Muscle of leg (tissue), 11 donors: ENCODE measurements around the gene GPC6. TPM values are rescaled to one million over a fixed set of nuclear protein-coding genes. Genes with fewer than 3 reads are reported as not detected.

Experiments
- DNase-seq: peaks from one replicate; pipeline ENCODE4 v3.0.0; 2013
- H3K27ac ChIP-seq: one replicate; pipeline ENCODE4 v1.5.1; 2013; ENCODE audit warnings: mild to moderate bottlenecking, low read length, control low read depth
- H3K27me3 ChIP-seq: one replicate; pipeline ENCODE4 v1.6.1; 2013; ENCODE audit warnings: low read length; ENCODE audit not compliant: control insufficient read depth, insufficient read depth
- H3K36me3 ChIP-seq: one replicate; pipeline ENCODE4 v1.6.1; 2013; ENCODE audit warnings: low read length; ENCODE audit not compliant: control insufficient read depth, insufficient read depth
- H3K4me1 ChIP-seq: one replicate; pipeline ENCODE4 v1.6.1; 2013; ENCODE audit warnings: low read length; ENCODE audit not compliant: control insufficient read depth, insufficient read depth
- H3K4me3 ChIP-seq: one replicate; pipeline ENCODE4 v1.5.1; 2013; ENCODE audit warnings: low read length, control low read depth
- H3K9me3 ChIP-seq: replicated peaks from 2 replicates; pipeline ENCODE4 v1.6.1; 2013; ENCODE audit warnings: low read depth, low read length; ENCODE audit not compliant: control insufficient read depth
- WGBS: methylation state at CpG from one replicate; pipeline ENCODE4 v1.1.5; 2013; ENCODE audit warnings: missing lambda C conversion rate; ENCODE audit not compliant: insufficient coverage; 5-methylcytosine and 5-hydroxymethylcytosine counted together
- polyA plus RNA-seq, 8 donors: library from polyadenylated mRNA; unstranded; fragments of 120-200 nt; gene quantifications; one replicate each; pipeline versions ENCODE4 v1.2.1 to v1.2.3, GENCODE V29; 2013; ENCODE audit warnings: inconsistent platforms in 1 of 8, low replicate concordance in 1 of 8; ENCODE audit not compliant: insufficient read length in 8 of 8, insufficient read depth in 1 of 8
- total RNA-seq: library from RNA; stranded (reverse); fragments of 120-200 nt; gene quantifications from one replicate; pipeline ENCODE4 v1.2.4, GENCODE V29; 2013

Gene GPC6
- total and polyA plus RNA-seq, 9 donors, result 5.6 to 20.0 (median 9.9) TPM

GRCh38 chr13:93244141-93244917 is 17.7 kb downstream of the GPC6 start:
- H3K27me3 ChIP-seq, result no peaks in the 10 kb centered on the region
- WGBS, result 25% methylated on average over 6 of the region's 17 CpGs
- peaks cover 9% of the 10 kb centered on the region for H3K4me1 ChIP-seq
- no peaks in the 10 kb centered on the region for H3K9me3 ChIP-seq
- peak overlapping the region; percentile 8 for H3K4me3 ChIP-seq
- DNase-seq, result peak; percentile 20
- H3K27ac ChIP-seq, result no peak overlapping the region
- no peaks in the 10 kb centered on the region for H3K36me3 ChIP-seq

- H3K4me3 ChIP-seq, result no peak overlapping the region
- peaks cover 9% of the 10 kb centered on the region for H3K4me1 ChIP-seq
- WGBS, result no CpG with 5 or more reads among the region's 1 CpG
- H3K9me3 ChIP-seq, result no peaks in the 10 kb centered on the region
- no peaks in the 10 kb centered on the region for H3K27me3 ChIP-seq
- H3K36me3 ChIP-seq, result no peaks in the 10 kb centered on the region
- DNase-seq, result no peak
- no peak overlapping the region for H3K27ac ChIP-seq
Observed at GRCh38 chr13:93244918-93245280, 18.3 kb downstream of the GPC6 start.

- no peak overlapping the region for H3K4me3 ChIP-seq
- H3K9me3 ChIP-seq, result no peaks in the 10 kb centered on the region
- H3K4me1 ChIP-seq, result peaks cover 9% of the 10 kb centered on the region
- no peaks in the 10 kb centered on the region for H3K27me3 ChIP-seq
- H3K27ac ChIP-seq, result no peak overlapping the region
- H3K36me3 ChIP-seq, result no peaks in the 10 kb centered on the region
- no peak for DNase-seq
- WGBS, result no CpG with 5 or more reads among the region's 1 CpG
Observed at GRCh38 chr13:93246069-93246468, 19.5 kb downstream of the GPC6 start.

DNA sequence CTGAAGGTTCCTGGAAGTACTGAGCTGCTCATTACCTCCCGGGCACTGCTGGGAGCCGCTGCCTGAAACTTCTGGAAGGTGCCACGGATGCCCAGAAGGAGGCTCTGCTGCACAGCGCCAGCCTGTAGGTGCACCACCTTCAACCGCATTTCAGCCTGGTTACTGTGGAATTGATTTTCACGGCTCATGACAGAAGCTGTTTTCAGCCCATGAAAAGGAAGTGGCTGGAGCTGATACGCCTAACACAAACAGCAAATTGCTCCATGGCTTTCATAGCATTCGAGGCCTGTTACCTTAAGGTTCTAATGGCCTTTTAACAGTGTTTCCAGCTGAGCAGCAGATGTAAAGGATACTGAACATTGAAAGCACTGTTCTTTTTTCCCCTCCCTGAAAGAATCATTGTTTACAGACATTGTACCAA is 22.0 kb downstream of the GPC6 start:
- Histone ChIP-seq H3K27me3 (no peaks in the 10 kb centered on the region), H3K4me3 (no peak overlapping the region), H3K27ac (no peak overlapping the region), H3K9me3 (no peaks in the 10 kb centered on the region), H3K4me1 (peaks cover 9% of the 10 kb centered on the region), H3K36me3 (no peaks in the 10 kb centered on the region)
- no peak for DNase-seq
- WGBS, result 53% methylated on average over 8 of the region's 8 CpGs

- DNase-seq, result peak; percentile 57
- Histone ChIP-seq H3K9me3 (no peaks in the 10 kb centered on the region), H3K36me3 (no peaks in the 10 kb centered on the region), H3K27me3 (no peaks in the 10 kb centered on the region), H3K4me3 (no peak overlapping the region), H3K4me1 (peaks cover 3% of the 10 kb centered on the region), H3K27ac (no peak overlapping the region)
- WGBS, result 100% methylated on average over 2 of the region's 7 CpGs
Observed at GRCh38 chr13:93249364-93250306, 23.0 kb downstream of the GPC6 start.

DNA sequence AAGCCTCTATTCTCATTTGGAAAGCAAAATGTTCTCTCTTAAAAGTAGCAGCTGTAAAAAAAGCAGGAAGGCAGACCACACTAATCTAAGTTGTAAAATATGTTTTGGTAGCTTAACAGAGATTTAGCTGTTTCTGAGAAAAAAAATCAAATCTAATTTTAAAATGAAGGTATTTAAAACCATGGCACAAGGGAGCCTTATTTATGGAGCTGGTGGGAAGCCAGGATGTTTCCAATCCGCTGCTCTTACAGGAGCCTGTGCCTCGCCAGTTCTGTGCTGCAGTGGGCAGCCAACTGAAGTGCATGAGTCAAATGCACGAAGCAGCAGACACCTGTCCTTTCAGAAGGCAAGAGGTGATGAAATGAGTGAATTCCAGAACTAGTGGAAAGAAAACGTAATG is 28.2 kb downstream of the GPC6 start:
- H3K9me3 ChIP-seq, result no peaks in the 10 kb centered on the region
- WGBS, result 42% methylated on average over 2 of the region's 4 CpGs
- H3K27me3 ChIP-seq, result no peaks in the 10 kb centered on the region
- no peaks in the 10 kb centered on the region for H3K4me1 ChIP-seq
- H3K4me3 ChIP-seq, result no peak overlapping the region
- no peaks in the 10 kb centered on the region for H3K36me3 ChIP-seq
- no peak for DNase-seq
- H3K27ac ChIP-seq, result no peak overlapping the region

DNA sequence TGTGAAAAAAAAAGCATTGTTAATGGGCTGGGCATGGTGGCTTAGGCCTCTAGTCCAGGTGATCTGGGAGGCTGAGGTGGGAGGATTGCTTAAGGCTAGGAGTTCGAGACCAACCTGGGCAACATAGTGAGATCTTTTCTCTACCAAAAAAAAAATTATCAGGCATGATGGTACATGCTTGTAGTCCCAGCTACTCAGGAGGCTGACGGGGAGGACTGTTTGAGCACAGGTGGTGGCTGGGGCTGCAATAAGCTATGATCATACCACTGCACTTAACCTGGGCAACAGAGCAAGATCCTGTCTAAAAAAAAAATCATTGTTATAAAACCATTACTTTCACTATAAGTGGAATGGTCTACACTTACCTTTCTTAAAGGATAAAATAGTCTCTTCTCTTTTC is 30.4 kb downstream of the GPC6 start:
- no peaks in the 10 kb centered on the region for H3K9me3 ChIP-seq
- WGBS, result no CpG with 5 or more reads among the region's 2 CpGs

DNA sequence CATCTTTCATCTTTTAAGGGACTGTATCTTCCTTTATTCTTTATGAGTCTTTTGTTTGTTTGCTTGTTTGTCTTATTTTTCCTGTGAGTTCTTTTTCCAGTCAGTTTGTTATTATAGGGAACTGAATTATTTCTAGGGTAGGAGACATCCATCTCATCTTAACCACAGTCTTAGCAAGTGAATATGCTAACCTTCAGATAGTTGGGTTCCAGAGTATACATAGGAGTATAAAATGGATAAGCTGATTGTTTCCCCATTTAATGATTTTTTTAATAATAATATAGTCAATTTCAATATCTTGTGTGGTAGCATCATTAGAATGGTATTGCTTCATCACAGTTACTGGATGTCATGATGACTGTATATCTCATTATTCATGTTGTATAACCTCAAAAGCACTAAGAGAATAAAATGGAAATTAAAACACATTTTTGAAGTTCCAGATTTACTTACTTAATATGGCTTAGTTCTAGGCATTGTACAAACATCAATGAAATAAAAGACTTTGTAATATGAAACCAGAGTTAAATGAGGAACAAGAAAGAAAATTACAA is 33.0 kb downstream of the GPC6 start:
- DNase-seq, result no peak
- no peak overlapping the region for H3K27ac ChIP-seq
- no peaks in the 10 kb centered on the region for H3K4me1 ChIP-seq
- H3K27me3 ChIP-seq, result no peaks in the 10 kb centered on the region
- H3K9me3 ChIP-seq, result no peaks in the 10 kb centered on the region
- H3K36me3 ChIP-seq, result no peaks in the 10 kb centered on the region
- no peak overlapping the region for H3K4me3 ChIP-seq

More for the DNA sequence above, 30.4 kb downstream of the GPC6 start:
- DNase-seq, result no peak
- Histone ChIP-seq H3K27ac (no peak overlapping the region), H3K4me3 (no peak overlapping the region), H3K27me3 (no peaks in the 10 kb centered on the region), H3K4me1 (no peaks in the 10 kb centered on the region), H3K36me3 (no peaks in the 10 kb centered on the region)

- DNase-seq, result no peak
- no peak overlapping the region for H3K4me3 ChIP-seq
- no peaks in the 10 kb centered on the region for H3K36me3 ChIP-seq
- no CpG with 5 or more reads among the region's 1 CpG for WGBS
- no peaks in the 10 kb centered on the region for H3K27me3 ChIP-seq
- no peak overlapping the region for H3K27ac ChIP-seq
- no peaks in the 10 kb centered on the region for H3K4me1 ChIP-seq
- no peaks in the 10 kb centered on the region for H3K9me3 ChIP-seq
Observed at GRCh38 chr13:93260591-93260990, 34.0 kb downstream of the GPC6 start.

DNA sequence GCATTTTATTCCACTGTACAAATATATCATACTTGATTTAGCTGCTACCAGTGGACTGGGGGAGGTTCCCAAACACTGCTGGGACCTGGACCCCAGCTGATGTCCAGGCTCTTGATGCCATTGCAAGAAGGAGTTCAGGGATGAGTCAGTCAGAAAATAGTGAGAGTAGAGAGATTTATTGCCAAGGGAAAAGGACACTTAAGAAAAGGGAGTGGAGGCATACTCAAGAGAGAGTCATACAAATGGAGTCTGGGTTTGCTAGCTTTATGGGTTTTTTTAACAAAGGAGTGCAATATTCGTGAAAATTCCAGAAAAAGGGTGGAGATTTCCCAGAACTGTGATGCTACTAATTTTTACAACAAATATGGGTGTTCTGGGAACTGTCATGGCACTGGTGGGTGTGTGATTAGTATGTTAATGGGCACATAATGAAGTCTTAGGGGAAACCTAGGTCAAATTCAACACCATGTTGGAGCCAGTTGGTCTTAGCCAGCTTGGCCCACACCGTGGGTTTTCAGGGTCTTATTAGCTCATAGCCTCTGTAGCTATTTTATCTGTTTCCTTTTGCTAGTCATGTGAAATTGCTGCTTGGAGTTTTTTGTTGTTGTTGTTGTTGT is 36.2 kb downstream of the GPC6 start:
- no peaks in the 10 kb centered on the region for H3K36me3 ChIP-seq
- no peak for DNase-seq
- no peaks in the 10 kb centered on the region for H3K9me3 ChIP-seq
- H3K27ac ChIP-seq, result no peak overlapping the region
- H3K4me3 ChIP-seq, result no peak overlapping the region
- WGBS, result no CpG with 5 or more reads among the region's 2 CpGs
- H3K4me1 ChIP-seq, result no peaks in the 10 kb centered on the region
- no peaks in the 10 kb centered on the region for H3K27me3 ChIP-seq
